Retinal pigment epithelial cell (primary cell): Measurements from ENCODE around the gene ULK1.

ENCODE experiments used
- DNase-seq: peaks from one replicate; pipeline ENCODE4 v3.0.0-alpha.2; 2010; ENCODE audit warnings: low read depth
- H3K4me3 ChIP-seq: 2 replicates; pipeline ENCODE4 v1.5.1; 2011; ENCODE audit warnings: mild to moderate bottlenecking, low read length, control low read depth, moderate library complexity
- TF ChIP-seq, protein P1 (sequence below): conservative IDR thresholded peaks from 2 replicates; pipeline ENCODE4 v1.5.1; 2011; ENCODE audit warnings: low read depth, low read length, control low read depth, inconsistent platforms

Gene ULK1

DNA sequence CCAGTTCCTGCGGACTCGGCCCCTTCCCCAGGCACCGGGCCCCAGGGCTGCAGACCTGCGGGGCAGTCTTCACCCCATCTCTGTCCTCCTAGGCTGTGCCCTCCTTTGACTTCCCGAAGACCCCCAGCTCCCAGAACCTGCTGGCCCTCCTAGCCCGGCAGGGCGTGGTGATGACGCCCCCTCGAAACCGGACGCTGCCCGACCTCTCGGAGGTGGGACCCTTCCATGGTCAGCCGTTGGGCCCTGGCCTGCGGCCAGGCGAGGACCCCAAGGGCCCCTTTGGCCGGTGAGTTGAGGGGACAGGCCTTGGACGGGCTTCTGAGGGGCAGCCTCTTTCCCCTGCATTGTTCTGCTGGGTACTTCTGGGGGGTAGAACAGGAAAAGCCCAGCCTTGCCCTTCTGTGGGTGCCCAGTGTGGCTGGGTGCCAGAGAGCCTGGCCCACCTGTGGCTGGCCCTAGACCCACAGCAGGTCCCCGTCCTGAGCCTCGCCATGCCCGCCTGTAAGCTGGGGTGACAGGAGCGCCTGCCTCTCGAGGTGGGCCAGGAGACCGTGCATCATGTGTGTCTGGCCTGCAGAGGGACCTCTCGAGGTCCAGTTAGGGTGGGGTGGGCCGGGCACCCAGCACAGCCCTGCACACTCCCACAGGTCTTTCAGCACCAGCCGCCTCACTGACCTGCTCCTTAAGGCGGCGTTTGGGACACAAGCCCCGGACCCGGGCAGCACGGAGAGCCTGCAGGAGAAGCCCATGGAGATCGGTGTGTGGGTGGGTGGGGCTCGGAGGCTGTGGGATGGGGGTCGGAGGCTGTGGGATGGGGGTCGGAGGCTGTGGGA, 22.1 kb downstream of the ULK1 start:
- TF ChIP-seq, protein P1, sequence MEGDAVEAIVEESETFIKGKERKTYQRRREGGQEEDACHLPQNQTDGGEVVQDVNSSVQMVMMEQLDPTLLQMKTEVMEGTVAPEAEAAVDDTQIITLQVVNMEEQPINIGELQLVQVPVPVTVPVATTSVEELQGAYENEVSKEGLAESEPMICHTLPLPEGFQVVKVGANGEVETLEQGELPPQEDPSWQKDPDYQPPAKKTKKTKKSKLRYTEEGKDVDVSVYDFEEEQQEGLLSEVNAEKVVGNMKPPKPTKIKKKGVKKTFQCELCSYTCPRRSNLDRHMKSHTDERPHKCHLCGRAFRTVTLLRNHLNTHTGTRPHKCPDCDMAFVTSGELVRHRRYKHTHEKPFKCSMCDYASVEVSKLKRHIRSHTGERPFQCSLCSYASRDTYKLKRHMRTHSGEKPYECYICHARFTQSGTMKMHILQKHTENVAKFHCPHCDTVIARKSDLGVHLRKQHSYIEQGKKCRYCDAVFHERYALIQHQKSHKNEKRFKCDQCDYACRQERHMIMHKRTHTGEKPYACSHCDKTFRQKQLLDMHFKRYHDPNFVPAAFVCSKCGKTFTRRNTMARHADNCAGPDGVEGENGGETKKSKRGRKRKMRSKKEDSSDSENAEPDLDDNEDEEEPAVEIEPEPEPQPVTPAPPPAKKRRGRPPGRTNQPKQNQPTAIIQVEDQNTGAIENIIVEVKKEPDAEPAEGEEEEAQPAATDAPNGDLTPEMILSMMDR, result no peak
- no peak for DNase-seq
- H3K4me3 ChIP-seq, result no peak overlapping the region

DNA sequence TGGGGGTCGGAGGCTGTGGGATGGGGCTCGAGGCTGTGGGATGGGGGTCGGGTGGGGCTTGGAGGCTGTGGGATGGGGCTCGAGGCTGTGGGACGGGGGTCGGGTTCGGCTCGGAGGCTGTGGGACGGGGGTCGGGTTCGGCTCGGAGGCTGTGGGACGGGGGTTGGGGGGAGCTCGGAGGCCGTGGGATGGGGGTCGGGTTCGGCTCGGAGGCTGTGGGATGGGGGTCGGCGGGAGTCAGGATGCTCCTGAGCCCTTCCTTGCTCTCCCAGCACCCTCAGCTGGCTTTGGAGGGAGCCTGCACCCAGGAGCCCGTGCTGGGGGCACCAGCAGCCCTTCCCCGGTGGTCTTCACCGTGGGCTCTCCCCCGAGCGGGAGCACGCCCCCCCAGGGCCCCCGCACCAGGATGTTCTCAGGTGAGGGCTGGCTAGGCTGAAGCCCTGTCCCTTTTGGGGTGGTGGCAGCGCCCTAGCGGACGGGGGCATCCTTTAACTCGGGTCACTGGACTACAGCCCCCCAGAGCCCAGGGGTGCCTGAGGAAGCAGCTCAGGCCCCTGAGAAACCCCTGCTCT, 22.8 kb downstream of the ULK1 start:
- TF ChIP-seq, protein P1, result no peak
- DNase-seq, result no peak
- H3K4me3 ChIP-seq, result no peak overlapping the region

DNA sequence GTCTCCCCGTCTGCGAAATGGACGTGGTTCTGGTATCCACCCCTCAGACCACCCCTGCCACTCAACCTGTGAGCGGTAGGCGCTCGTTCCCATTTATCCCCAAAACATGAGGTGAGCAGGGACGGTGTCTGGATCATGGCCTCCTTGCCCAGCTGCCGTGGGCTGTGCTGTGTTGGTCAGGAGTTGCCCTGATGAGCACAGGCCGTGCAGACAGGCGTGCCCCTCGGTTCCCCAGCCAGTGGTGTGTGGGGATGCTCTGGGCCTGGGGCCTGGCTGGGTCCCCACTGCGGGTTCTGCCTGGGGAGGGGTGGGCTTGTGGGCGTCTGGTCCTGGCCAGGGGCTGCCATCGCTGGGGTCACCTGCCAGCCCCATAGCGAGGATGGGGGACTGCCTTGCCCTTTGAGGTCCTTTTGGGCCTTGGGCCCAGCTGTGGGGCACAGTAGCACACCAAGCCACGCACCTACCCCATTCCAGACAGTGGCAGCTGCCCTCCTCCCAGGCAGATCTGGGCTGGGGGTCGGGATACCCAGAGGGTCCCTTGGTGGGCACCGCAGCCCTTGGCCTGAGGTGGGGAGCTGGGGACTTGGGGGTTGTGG, 23.4 kb downstream of the ULK1 start:
- no peak for DNase-seq
- H3K4me3 ChIP-seq, result no peak overlapping the region
- TF ChIP-seq, protein P1, result no peak

DNA sequence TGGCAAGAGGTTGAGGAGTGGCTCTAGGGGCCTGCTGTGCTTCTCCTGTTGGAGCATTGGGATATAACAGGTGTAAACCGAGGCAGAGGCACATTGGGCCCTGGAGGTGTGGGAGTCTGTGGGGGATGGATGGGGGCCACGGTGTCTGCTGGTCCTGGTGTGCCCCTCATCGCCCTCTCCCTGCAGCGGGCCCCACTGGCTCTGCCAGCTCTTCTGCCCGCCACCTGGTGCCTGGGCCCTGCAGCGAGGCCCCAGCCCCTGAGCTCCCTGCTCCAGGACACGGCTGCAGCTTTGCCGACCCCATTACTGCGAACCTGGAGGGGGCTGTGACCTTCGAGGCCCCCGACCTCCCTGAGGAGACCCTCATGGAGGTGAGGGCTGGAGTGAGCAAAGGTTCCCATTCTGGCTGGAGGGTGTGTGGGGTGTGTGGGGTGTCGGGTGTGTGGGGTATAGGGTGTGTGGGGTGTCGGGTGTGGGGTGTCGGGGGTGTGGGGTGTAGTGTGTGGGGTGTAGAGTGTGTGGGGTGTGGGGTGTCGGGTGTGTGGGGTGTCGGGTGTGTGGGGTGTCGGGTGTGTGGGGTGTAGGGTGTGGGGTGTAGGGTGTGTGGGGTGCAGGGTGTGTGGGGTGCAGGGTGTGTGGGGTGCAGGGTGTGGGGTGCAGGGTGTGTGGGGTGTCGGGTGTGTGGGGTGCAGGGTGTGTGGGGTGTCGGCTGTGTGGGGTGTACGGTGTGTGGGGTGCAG, 24.1 kb downstream of the ULK1 start:
- DNase-seq, result no peak
- H3K4me3 ChIP-seq, result no peak overlapping the region
- TF ChIP-seq, protein P1, result no peak

DNA sequence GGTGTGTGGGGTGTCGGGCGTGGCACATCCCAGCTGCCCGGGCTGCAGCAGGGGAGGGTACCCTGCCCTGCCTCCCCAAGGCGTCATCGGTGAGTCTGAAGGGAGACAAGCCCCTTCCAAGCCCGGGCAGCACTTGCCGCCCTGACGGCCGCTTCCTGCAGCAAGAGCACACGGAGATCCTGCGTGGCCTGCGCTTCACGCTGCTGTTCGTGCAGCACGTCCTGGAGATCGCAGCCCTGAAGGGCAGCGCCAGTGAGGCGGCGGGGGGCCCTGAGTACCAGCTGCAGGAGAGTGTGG, 24.6 kb downstream of the ULK1 start:
- H3K4me3 ChIP-seq, result no peak overlapping the region
- DNase-seq, result no peak
- TF ChIP-seq, protein P1, result no peak

DNA sequence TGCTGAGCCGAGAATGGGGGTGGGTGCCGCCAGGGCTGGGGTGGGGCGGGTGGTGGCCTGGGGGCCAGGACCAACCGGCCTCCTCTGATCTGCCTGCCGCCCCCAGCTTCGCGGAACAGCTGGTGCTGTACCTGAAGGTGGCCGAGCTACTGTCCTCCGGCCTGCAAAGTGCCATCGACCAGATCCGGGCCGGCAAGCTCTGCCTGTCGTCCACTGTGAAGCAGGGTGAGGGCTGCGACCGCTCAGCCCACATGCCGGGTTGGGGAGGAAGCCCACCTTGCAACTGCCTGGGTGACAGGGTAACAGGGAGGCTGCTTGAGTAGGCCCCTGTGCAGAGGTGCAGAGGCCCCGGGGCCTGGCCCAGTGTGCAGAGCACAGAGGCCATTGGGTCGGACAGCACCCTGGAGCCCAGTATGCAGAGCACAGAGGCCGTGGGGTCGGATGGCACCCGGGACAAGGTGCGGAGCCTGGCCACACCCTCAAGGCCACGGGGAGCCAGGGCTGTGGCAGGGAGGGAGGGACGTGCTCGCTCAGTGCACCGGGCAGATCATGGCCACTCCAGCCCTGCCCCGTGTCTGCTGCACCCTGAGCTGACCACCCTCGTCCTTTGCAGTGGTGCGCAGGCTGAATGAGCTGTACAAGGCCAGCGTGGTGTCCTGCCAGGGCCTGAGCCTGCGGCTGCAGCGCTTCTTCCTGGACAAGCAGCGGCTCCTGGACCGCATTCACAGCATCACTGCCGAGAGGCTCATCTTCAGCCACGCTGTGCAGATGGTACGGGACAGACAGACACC, 25.1 kb downstream of the ULK1 start:
- DNase-seq, result no peak
- TF ChIP-seq, protein P1, result no peak
- H3K4me3 ChIP-seq, result no peak overlapping the region
